HepG2 (cell line): ENCODE data around the gene U2SURP. TPM values are rescaled to one million over a fixed set of nuclear protein-coding genes. Genes with fewer than 3 reads are reported as not detected.
A peak's percentile ranks its signal among the peaks of the same experiment; 100 is the strongest.

Source experiments
- ATAC-seq: fragments of 200-7000 bp; cut with Tn5 transposase; 3 replicates; pipeline ENCODE4 v1.9.1; 2020; ENCODE audit warnings: mild to moderate bottlenecking, moderate library complexity
- BruUV-seq: library from RNA; stranded (reverse); fragments of 400-500 nt; replicated peaks from 2 replicates; lab custom pipeline; 2021; lab: Mats Ljungman, UMichigan
- CTCF ChIA-PET: fragments of 300-600 bp; formaldehyde crosslinking; extraction: SDS; loops from one replicate; lab custom pipeline; 2021; ENCODE audit warnings: low total read pairs, inconsistent platforms, low intra/inter-chr PET ratio; lab: Yijun Ruan, JAX
- POLR2A ChIA-PET: fragments of 350-600 bp; sonication (Branson Sonifier 250); formaldehyde crosslinking; loops from one replicate; lab custom pipeline; 2020; ENCODE audit warnings: antibody characterized with exemption, inconsistent platforms; lab: Yijun Ruan, JAX
- DNase-seq: peaks from one replicate; pipeline ENCODE4 v3.0.0-alpha.2; 2015; ENCODE audit warnings: low spot score
- FAIRE-seq: peaks from 3 replicates; lab custom pipeline; 2011; peaks lifted over from hg19 to GRCh38; lab: Jason Lieb, UNC
- H2AFZ ChIP-seq: one replicate; pipeline ENCODE4 v1.6.1; 2011; ENCODE audit warnings: low read length, inconsistent platforms
- H3K27ac ChIP-seq: fragments of 300-600 bp; 3 replicates; pipeline ENCODE4 v1.8.0; 2011; ENCODE audit warnings: mixed run types, mild to moderate bottlenecking, mixed read lengths, low read length, inconsistent platforms; ENCODE audit not compliant: insufficient read depth; ENCODE audit errors: extremely low read length
- H3K27me3 ChIP-seq, 2 experiments: fragments of 200-600 bp in 1 of 2; 2 replicates in 1 of 2; 3 replicates in 1 of 2; pipeline versions ENCODE4 v1.6.0 to v1.8.0; 2011; ENCODE audit warnings: low read length in 2 of 2, mild to moderate bottlenecking in 2 of 2, moderate library complexity in 2 of 2, inconsistent platforms in 1 of 2; ENCODE audit not compliant: insufficient read depth in 2 of 2, control insufficient read depth in 1 of 2
- H3K36me3 ChIP-seq, 2 experiments: fragments of 200-600 bp in 1 of 2; replicated peaks in 1 of 2; 2 replicates in 1 of 2; 3 replicates in 1 of 2; pipeline versions ENCODE4 v1.5.1 to v1.8.0; 2011; ENCODE audit warnings: low read length in 2 of 2, inconsistent platforms in 1 of 2; ENCODE audit not compliant: insufficient read depth in 2 of 2, control insufficient read depth in 1 of 2
- H3K4me1 ChIP-seq: 2 replicates; pipeline ENCODE4 v1.5.1; 2012; ENCODE audit warnings: low read length, inconsistent platforms; ENCODE audit not compliant: insufficient read depth
- H3K4me2 ChIP-seq: 2 replicates; pipeline ENCODE4 v1.6.0; 2011; ENCODE audit warnings: low read depth, low read length, inconsistent platforms
- H3K4me3 ChIP-seq, 3 experiments: fragments of 200-600 bp in 1 of 3; sonication (generic), shearing (Covaris generic) in 1 of 3; replicated peaks in 1 of 3; 2 replicates each; pipeline ENCODE4 v1.5.1; 2011 to 2016; ENCODE audit warnings: low read length in 3 of 3, inconsistent platforms in 2 of 3, low read depth in 2 of 3, mild to moderate bottlenecking in 2 of 3, control low read depth in 1 of 3, mixed read lengths in 1 of 3; ENCODE audit not compliant: insufficient read depth in 1 of 3
- H3K79me2 ChIP-seq: one replicate; pipeline ENCODE4 v1.6.1; 2011; ENCODE audit warnings: low read length, inconsistent platforms; ENCODE audit not compliant: insufficient read depth
- H3K9ac ChIP-seq: 2 replicates; pipeline ENCODE4 v1.6.0; 2011; ENCODE audit warnings: mild to moderate bottlenecking, low read depth, low read length, inconsistent platforms; ENCODE audit not compliant: insufficient read depth
- H3K9me3 ChIP-seq: 2 replicates; pipeline ENCODE4 v1.5.1; 2012; ENCODE audit warnings: mild to moderate bottlenecking, low read length
- H4K20me1 ChIP-seq: 2 replicates; pipeline ENCODE4 v1.6.0; 2011; ENCODE audit warnings: inconsistent platforms, mild to moderate bottlenecking, low read length, moderate library complexity; ENCODE audit not compliant: insufficient read depth
- BRCA1 ChIP-seq: sonication (generic); formaldehyde crosslinking; IDR thresholded peaks from 2 replicates; pipeline ENCODE4 v1.4.0; 2020; ENCODE audit warnings: missing genetic modification reagents
- CREBL2 ChIP-seq: sonication (generic); formaldehyde crosslinking; IDR thresholded peaks from 2 replicates; pipeline ENCODE4 v1.8.1; 2023; ENCODE audit warnings: missing genetic modification reagents, mild to moderate bottlenecking, borderline replicate concordance
- ETV5 ChIP-seq: IDR thresholded peaks from 2 replicates; pipeline ENCODE4 v1.6.1; 2018; ENCODE audit warnings: missing biosample characterization, missing genetic modification reagents, inconsistent platforms, borderline replicate concordance
- ISX ChIP-seq: sonication (generic); formaldehyde crosslinking; conservative IDR thresholded peaks from 2 replicates; pipeline ENCODE4 v1.5.0; 2020; ENCODE audit warnings: missing genetic modification reagents
- MTF2 ChIP-seq: sonication (generic); formaldehyde crosslinking; IDR thresholded peaks from 2 replicates; pipeline ENCODE4 v1.5.0; 2020; ENCODE audit warnings: missing genetic modification reagents, borderline replicate concordance
- NFIC ChIP-seq: IDR thresholded peaks from 2 replicates; pipeline ENCODE4 v1.6.1; 2012; ENCODE audit warnings: mild to moderate bottlenecking, low read length, inconsistent platforms
- NFKBIZ ChIP-seq: IDR thresholded peaks from 2 replicates; pipeline ENCODE4 v1.6.1; 2018; ENCODE audit warnings: missing genetic modification reagents, missing compliant biosample characterization
- NR1H2 ChIP-seq: sonication (generic); formaldehyde crosslinking; IDR thresholded peaks from 2 replicates; pipeline ENCODE4 v1.8.1; 2022; ENCODE audit warnings: low read depth, missing genetic modification reagents, borderline replicate concordance
- PHB2 ChIP-seq: fragments of 450-650 bp; IDR thresholded peaks from 2 replicates; pipeline ENCODE4 v1.6.1; 2018; ENCODE audit not compliant: partially characterized antibody
- POLR2A ChIP-seq, 2 experiments: IDR thresholded peaks; 2 replicates each; pipeline ENCODE4 v1.6.1; 2011; ENCODE audit warnings: low read depth in 2 of 2, low read length in 2 of 2, mild to moderate bottlenecking in 1 of 2, moderate library complexity in 1 of 2; ENCODE audit not compliant: insufficient read depth in 1 of 2
- RARA ChIP-seq: IDR thresholded peaks from 2 replicates; pipeline ENCODE4 v1.6.1; 2016; ENCODE audit warnings: missing genetic modification reagents, missing compliant biosample characterization
- RXRB ChIP-seq: IDR thresholded peaks from 2 replicates; pipeline ENCODE4 v1.6.1; 2016; ENCODE audit warnings: borderline replicate concordance, missing genetic modification reagents, missing compliant biosample characterization
- SMYD3 ChIP-seq: sonication (generic); formaldehyde crosslinking; IDR thresholded peaks from 2 replicates; pipeline ENCODE4 v1.8.1; 2023; ENCODE audit warnings: mild to moderate bottlenecking, missing genetic modification reagents
- ZFP36 ChIP-seq: fragments of 150-350 bp; IDR thresholded peaks from 2 replicates; pipeline ENCODE4 v1.6.1; 2018; ENCODE audit warnings: borderline replicate concordance, low read length, low read depth; ENCODE audit not compliant: partially characterized antibody
- ZKSCAN5 ChIP-seq: sonication (generic); formaldehyde crosslinking; IDR thresholded peaks from 2 replicates; pipeline ENCODE4 v1.5.1; 2020; ENCODE audit warnings: mild to moderate bottlenecking, missing genetic modification reagents
- ZNF121 ChIP-seq: sonication (generic); formaldehyde crosslinking; IDR thresholded peaks from 2 replicates; pipeline ENCODE4 v1.5.0; 2020; ENCODE audit warnings: mild to moderate bottlenecking, missing genetic modification reagents
- ZNF234 ChIP-seq: sonication (generic); formaldehyde crosslinking; conservative IDR thresholded peaks from 2 replicates; pipeline ENCODE4 v1.5.1; 2020; ENCODE audit warnings: mild to moderate bottlenecking, missing genetic modification reagents
- ZNF275 ChIP-seq: sonication (generic); formaldehyde crosslinking; IDR thresholded peaks from 2 replicates; pipeline ENCODE4 v1.8.0; 2022; ENCODE audit warnings: missing genetic modification reagents, mild to moderate bottlenecking, inconsistent platforms, borderline replicate concordance
- ZNF34 ChIP-seq: sonication (generic); formaldehyde crosslinking; IDR thresholded peaks from 2 replicates; pipeline ENCODE4 v1.4.0; 2020; ENCODE audit warnings: mild to moderate bottlenecking, missing genetic modification reagents, borderline replicate concordance
- ZNF569 ChIP-seq: sonication (generic); formaldehyde crosslinking; IDR thresholded peaks from 2 replicates; pipeline ENCODE4 v1.5.0; 2020; ENCODE audit warnings: mild to moderate bottlenecking, missing genetic modification reagents, moderate library complexity, borderline replicate concordance
- ZNF792 ChIP-seq: IDR thresholded peaks from 2 replicates; pipeline ENCODE4 v1.6.1; 2016
- WGBS: methylation state at CpG from one replicate; pipeline ENCODE4 v1.1.6; 2017; ENCODE audit warnings: low lambda C conversion rate; 5-methylcytosine and 5-hydroxymethylcytosine counted together
- in situ Hi-C: cut with HindIII; loops from 2 replicates; pipeline ENCODE4 v1.10.0; 2017; ENCODE audit warnings: low pct_unique_long_range_greater_than_20kb; ENCODE audit not compliant: extremely low pct_ligation_motif_present
- intact Hi-C: fragments of 100-400 bp; cut with micrococcal nuclease; formaldehyde crosslinking; loops from one replicate; pipeline ENCODE4 v1.10.0; 2022; ENCODE audit not compliant: unreplicated experiment
- polyA plus RNA-seq, 8 experiments: library from polyadenylated mRNA; depleted of rRNA in 3 of 8; stranded (reverse) in 7 of 8; unstranded in 1 of 8; fragments of >200 nt; fragmentation: Illumina TruSeq in 4 of 8; extraction: Trizol in 4 of 8; gene quantifications; 2 replicates each; pipeline versions ENCODE4 v1.2.1 to v1.2.3, GENCODE V29; 2011 to 2016; ENCODE audit warnings: low read depth in 4 of 8, missing spikeins in 1 of 8, mixed read lengths in 1 of 8; ENCODE audit not compliant: insufficient read depth in 1 of 8
- total RNA-seq, 5 experiments: library from RNA; depleted of rRNA; stranded (reverse); fragments of >200 nt; fragmentation: Illumina TruSeq; extraction: Trizol; gene quantifications; 2 replicates each; pipeline ENCODE4 v1.2.3, GENCODE V29; 2016; ENCODE audit warnings: low read depth in 1 of 5
- TF ChIP-seq, protein P1 (sequence below): sonication (generic); formaldehyde crosslinking; IDR thresholded peaks from 2 replicates; pipeline ENCODE4 v1.8.1; 2022; ENCODE audit warnings: mild to moderate bottlenecking, missing genetic modification reagents

The U2SURP gene
- total and polyA plus RNA-seq, 2 of the 13 experiments (the other 11 are each of a cell fraction or from before 2014, with no cell fraction given) = 55.9 to 173 TPM

DNA sequence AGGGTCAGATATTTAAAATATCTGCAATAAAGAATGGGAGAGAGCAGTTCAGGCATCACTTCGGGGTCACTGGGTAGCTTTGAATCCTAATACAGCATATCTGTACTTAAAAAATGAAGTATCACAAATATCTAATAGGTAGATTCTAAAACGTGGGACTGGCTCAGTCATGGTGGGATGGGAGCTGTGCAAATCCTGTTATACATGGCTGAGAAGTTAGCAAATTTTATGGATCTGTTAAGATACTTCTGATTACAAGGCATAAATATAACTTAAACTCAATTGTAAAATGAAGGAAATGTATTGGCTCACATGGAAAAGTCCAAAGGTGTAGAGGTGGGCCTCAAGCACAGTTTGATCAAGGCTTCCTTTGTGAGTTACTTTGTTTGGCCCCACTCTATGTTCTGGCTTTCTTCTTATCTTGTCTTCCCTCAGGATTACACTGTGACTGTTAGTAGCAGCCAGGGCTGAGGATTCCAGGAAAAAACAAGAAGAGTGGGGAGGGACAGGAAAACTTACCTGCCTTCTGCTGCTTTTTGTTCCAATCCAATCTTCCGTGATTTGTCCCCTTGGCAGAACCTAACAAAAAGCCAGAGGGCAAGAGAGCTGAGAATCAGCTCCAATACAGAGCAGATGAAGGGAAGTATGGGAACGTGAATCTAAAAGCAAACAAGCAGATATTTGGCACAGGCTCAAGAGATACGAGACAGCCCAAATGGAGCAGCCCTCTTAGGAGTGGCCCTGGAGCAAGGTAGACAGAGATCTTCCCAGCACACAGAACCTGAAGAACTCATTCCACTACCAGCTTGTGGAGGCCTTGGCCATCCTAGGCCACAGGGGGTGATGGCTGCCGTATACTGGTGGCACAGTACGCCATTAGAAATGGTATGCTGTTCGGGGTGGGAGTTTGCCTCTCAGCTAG, 48.8 kb upstream of the U2SURP start:
- no peak overlapping the region for H2AFZ ChIP-seq
- no peak overlapping the region for H3K9ac ChIP-seq
- H3K9me3 ChIP-seq = no peaks in the 10 kb centered on the region
- intact Hi-C loops (no loop called here), in situ Hi-C loops (no loop called here)
- ChIA-PET POLR2A (interaction anchor here (1.3 to 4.1 kb wide), 3 partner anchors 9 to 12 kb away, joined by 5 to 27 read pairs (median 5); no protein-coding TSS in a partner anchor), CTCF (no interaction called here)
- H3K4me3 ChIP-seq = no peak overlapping the region
- FAIRE-seq = no peak
- H3K4me2 ChIP-seq = peak overlapping the region; percentile 48
- H3K36me3 ChIP-seq = no peaks in the 10 kb centered on the region
- WGBS = 49% methylated on average over 8 of the region's 8 CpGs
- ATAC-seq = peak; percentile 73
- peaks cover 43% of the 10 kb centered on the region for H3K4me1 ChIP-seq
- peak overlapping the region; percentile 28 for H3K27ac ChIP-seq
- H3K79me2 ChIP-seq = no peaks in the 10 kb centered on the region
- no TSS peak for BruUV-seq
- H3K27me3 ChIP-seq = no peaks in the 10 kb centered on the region; a peak in 1 of 5 replicates
- no peaks in the 10 kb centered on the region for H4K20me1 ChIP-seq
- no peak for DNase-seq
- TF ChIP-seq NFIC = no peak
- no peak for TF ChIP-seq CREBL2
- no peak for TF ChIP-seq ZNF275 (CRISPR knock-in tag)
- 0 out of 2 replicates have a peak, but pooled peaks have one; percentile 39 for TF ChIP-seq ZNF34 (CRISPR knock-in tag)
- TF ChIP-seq ZFP36 = no peak
- TF ChIP-seq, protein P1, sequence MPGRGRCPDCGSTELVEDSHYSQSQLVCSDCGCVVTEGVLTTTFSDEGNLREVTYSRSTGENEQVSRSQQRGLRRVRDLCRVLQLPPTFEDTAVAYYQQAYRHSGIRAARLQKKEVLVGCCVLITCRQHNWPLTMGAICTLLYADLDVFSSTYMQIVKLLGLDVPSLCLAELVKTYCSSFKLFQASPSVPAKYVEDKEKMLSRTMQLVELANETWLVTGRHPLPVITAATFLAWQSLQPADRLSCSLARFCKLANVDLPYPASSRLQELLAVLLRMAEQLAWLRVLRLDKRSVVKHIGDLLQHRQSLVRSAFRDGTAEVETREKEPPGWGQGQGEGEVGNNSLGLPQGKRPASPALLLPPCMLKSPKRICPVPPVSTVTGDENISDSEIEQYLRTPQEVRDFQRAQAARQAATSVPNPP (CRISPR knock-in tag) = no peak
- TF ChIP-seq NR1H2 (CRISPR knock-in tag) = no peak
- no peak for TF ChIP-seq ISX
- TF ChIP-seq ETV5 (CRISPR knock-in tag) = no peak
- no peak for TF ChIP-seq ZNF121 (CRISPR knock-in tag)
- no peak for TF ChIP-seq MTF2 (CRISPR knock-in tag)
- TF ChIP-seq ZNF569 = no peak
- no peak for TF ChIP-seq BRCA1
- no peak for TF ChIP-seq NFKBIZ
- no peak for TF ChIP-seq ZNF792 (CRISPR knock-in tag)
- no peak for TF ChIP-seq PHB2
- TF ChIP-seq ZKSCAN5 (CRISPR knock-in tag) = no peak
- TF ChIP-seq RARA (CRISPR knock-in tag) = no peak
- TF ChIP-seq RXRB = no peak
- TF ChIP-seq POLR2A (IDR thresholded peaks at IDR 0.05; ENCODE audit: insufficient read depth in 1 of 2, low read depth in 2 of 2, low read length in 2 of 2) = no peak
- no peak for TF ChIP-seq SMYD3 (CRISPR knock-in tag)
- TF ChIP-seq ZNF234 = no peak
